DND-41 (cell line): ENCODE results near the gene PPP2CA.
"Not testable (repeated sequence)": the region's sequence is repeated elsewhere in the genome, so short reads cannot be mapped to it uniquely, and the experiment has no call there.

Experiments
- EZH2 ChIP-seq: IDR thresholded peaks from 3 replicates; pipeline ENCODE4 v1.6.1; 2012; ENCODE audit warnings: borderline replicate concordance, low read depth, mild to moderate bottlenecking, moderate library complexity, low read length, inconsistent platforms; ENCODE audit not compliant: severe bottlenecking
- TF ChIP-seq, protein P1 (sequence below): IDR thresholded peaks from 2 replicates; pipeline ENCODE4 v1.5.1; 2012; ENCODE audit warnings: borderline replicate concordance, low read length, moderate library complexity, mild to moderate bottlenecking; ENCODE audit not compliant: poor library complexity, severe bottlenecking; ENCODE audit errors: extremely low read depth

GRCh38 chr5:134152173-134152832, 73.6 kb downstream of the PPP2CA start:
- TF ChIP-seq, protein P1, sequence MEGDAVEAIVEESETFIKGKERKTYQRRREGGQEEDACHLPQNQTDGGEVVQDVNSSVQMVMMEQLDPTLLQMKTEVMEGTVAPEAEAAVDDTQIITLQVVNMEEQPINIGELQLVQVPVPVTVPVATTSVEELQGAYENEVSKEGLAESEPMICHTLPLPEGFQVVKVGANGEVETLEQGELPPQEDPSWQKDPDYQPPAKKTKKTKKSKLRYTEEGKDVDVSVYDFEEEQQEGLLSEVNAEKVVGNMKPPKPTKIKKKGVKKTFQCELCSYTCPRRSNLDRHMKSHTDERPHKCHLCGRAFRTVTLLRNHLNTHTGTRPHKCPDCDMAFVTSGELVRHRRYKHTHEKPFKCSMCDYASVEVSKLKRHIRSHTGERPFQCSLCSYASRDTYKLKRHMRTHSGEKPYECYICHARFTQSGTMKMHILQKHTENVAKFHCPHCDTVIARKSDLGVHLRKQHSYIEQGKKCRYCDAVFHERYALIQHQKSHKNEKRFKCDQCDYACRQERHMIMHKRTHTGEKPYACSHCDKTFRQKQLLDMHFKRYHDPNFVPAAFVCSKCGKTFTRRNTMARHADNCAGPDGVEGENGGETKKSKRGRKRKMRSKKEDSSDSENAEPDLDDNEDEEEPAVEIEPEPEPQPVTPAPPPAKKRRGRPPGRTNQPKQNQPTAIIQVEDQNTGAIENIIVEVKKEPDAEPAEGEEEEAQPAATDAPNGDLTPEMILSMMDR: not testable (repeated sequence)
- TF ChIP-seq EZH2: not testable (repeated sequence)
